ENCODE measurements around the gene CEACAM5.
"Not testable (repeated sequence)": the region's sequence is repeated elsewhere in the genome, so short reads cannot be mapped to it uniquely, and the experiment has no call there.

Gene CEACAM5

DNA sequence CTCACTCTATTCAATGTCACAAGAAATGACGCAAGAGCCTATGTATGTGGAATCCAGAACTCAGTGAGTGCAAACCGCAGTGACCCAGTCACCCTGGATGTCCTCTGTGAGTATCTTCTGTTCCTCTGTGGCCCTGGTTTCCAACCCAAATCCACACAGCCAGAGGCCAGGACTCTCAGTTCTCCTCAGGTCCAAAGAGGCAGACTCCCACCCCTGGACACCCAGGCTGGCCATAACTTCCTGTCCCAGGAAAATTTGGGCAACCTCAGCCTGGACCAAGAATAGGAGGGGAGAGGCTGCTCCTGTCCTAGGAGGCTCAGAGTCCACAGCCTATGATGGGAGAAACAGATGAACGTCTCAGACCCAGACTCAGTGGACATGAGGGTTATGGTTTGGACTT lies 11.7 kb downstream of the CEACAM5 start:
- no peak for DNase-seq
- in situ Hi-C loops (cut with HindIII; ENCODE audit: low pct_ligation_motif_present, low pct_unique_long_range_greater_than_20kb, low sequenced_read_pairs): no loop called here

DNA sequence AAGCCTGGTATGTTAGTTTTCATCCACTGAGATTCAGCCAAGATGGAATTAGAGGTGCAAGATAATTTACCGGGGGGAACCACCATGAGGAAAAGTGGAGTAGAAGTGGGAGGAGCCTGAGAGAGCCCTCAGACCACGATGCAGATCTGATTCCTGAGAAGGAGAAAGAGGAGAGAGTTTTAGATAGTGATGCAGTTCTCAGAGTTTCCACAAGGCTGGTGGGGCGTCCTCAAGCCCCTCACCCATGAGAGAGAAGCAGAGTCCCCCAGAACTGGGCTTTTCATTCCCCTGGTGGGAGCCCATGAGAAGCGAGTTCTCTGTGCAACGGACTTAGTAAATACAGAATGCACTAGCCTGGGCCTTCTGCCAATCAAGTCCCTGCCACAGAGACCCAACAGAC lies 18.1 kb downstream of the CEACAM5 start:
- in situ Hi-C loops (cut with HindIII; ENCODE audit: low pct_ligation_motif_present, low pct_unique_long_range_greater_than_20kb, low sequenced_read_pairs): no loop called here
- no peak for DNase-seq

- DNase-seq: no peak
- in situ Hi-C loops (cut with HindIII; ENCODE audit: low pct_ligation_motif_present, low pct_unique_long_range_greater_than_20kb, low sequenced_read_pairs): no loop called here
Observed at GRCh38 chr19:41734156-41734555, 25.7 kb downstream of the CEACAM5 start.

GRCh38 chr19:41734585-41734984 lies 26.2 kb downstream of the CEACAM5 start:
- DNase-seq: no peak
- in situ Hi-C loops (cut with HindIII; ENCODE audit: low pct_ligation_motif_present, low pct_unique_long_range_greater_than_20kb, low sequenced_read_pairs): no loop called here

GRCh38 chr19:41735071-41735600 lies 26.7 kb downstream of the CEACAM5 start:
- no peak for DNase-seq
- in situ Hi-C loops (cut with HindIII; ENCODE audit: low pct_ligation_motif_present, low pct_unique_long_range_greater_than_20kb, low sequenced_read_pairs): no loop called here

DNA sequence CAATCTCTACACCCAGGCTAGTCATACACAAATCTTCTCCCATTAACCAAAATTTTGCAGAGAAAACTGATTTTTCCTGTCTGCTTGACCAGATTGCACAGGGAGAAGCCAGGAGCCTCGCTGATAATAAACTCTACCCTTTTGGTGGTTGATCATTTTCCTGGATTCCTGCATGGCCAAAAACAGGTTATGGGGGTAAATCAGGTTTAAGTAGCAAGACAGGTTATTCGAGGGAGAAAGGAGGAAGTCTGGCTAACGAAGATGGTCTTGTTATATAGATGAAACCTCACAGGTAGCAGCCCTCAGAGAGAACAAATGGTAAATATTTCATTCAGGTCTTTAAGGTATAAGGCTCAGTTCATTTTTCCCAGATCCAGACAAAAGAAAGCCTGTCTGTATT lies 30.9 kb downstream of the CEACAM5 start:
- in situ Hi-C loops (cut with HindIII; ENCODE audit: low pct_ligation_motif_present, low pct_unique_long_range_greater_than_20kb, low sequenced_read_pairs): no loop called here
- DNase-seq: no peak

DNA sequence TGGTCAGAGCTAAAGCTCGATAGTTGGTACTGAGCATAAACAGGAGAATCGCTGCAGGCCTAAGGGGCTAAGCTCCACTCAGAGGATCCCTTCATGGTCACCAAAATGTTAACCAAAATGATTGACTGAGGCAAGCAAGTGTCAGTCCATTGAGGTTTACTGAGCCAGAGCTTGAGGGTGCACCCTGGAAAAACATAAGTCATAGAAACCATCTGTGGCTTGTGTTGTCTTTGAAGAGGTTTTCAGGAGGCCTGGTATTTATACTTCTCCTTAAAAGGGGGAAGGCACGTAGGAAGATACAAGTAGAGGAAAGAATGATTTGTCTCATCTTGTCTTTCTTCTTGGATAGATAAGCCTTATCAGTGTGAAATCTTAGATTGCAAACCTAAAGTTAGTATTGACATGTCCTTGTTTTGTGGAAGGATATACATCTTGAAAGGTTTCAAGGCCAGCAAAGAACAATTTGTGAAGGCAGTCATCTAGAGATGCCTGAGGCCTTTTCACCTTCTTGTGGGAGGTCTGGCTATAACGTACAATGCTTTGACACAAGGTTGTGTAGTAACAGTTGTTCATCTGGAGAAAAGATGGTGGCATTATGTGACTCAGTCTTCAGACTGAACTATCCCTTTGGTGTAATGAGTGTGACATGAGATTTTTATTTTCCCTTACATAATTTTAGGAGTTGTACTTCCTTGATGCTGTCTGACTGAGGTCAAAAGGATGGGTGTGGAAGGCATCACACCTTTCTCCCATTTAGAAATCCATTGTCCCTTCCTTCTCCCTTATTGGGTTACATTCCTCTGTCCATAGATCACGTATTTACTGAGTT lies 32.2 kb downstream of the CEACAM5 start:
- DNase-seq: no peak
- in situ Hi-C loops (cut with HindIII; ENCODE audit: low pct_ligation_motif_present, low pct_unique_long_range_greater_than_20kb, low sequenced_read_pairs): no loop called here

GRCh38 chr19:41741244-41741554 lies 32.8 kb downstream of the CEACAM5 start:
- in situ Hi-C loops (cut with HindIII; ENCODE audit: low pct_ligation_motif_present, low pct_unique_long_range_greater_than_20kb, low sequenced_read_pairs): no loop called here
- DNase-seq: no peak

- no peak for DNase-seq
- in situ Hi-C loops (cut with HindIII; ENCODE audit: low pct_ligation_motif_present, low pct_unique_long_range_greater_than_20kb, low sequenced_read_pairs): no loop called here
Observed at GRCh38 chr19:41744850-41745249, 36.4 kb downstream of the CEACAM5 start.

- DNase-seq: no peak
- in situ Hi-C loops (cut with HindIII; ENCODE audit: low pct_ligation_motif_present, low pct_unique_long_range_greater_than_20kb, low sequenced_read_pairs): no loop called here
Observed at GRCh38 chr19:41745756-41746155, 37.3 kb downstream of the CEACAM5 start.

DNA sequence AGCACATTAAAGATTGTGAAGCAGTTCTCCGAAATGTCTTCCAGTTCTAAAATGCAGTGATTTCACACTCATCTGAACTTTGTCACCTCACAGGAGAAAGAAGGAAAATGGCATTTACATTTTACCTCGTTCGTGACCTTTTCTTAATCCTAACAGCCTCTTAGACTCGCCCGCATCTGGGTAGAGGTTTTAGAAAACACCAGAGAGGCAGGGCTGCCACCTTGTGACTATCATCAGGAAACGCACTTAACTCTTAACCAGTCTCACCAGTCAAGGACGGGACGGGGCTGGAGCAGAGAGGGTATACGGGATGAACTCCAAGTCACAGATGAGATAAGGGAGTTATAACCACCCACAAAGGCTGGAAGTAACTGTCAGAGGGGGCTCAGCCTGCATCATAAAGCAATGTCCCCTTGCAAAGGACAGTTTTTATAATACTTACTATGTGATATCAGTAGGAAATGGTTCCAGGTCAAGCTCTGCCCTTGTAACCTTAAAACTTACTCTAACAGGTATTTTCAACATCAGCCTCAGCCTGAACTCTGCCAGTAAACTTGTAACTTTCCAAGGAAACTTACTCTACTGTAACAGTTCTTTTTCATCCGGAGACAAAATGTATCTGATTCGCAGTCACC lies 38.3 kb downstream of the CEACAM5 start:
- DNase-seq: peak; percentile 51
- in situ Hi-C loops (cut with HindIII; ENCODE audit: low pct_ligation_motif_present, low pct_unique_long_range_greater_than_20kb, low sequenced_read_pairs): no loop called here

DNA sequence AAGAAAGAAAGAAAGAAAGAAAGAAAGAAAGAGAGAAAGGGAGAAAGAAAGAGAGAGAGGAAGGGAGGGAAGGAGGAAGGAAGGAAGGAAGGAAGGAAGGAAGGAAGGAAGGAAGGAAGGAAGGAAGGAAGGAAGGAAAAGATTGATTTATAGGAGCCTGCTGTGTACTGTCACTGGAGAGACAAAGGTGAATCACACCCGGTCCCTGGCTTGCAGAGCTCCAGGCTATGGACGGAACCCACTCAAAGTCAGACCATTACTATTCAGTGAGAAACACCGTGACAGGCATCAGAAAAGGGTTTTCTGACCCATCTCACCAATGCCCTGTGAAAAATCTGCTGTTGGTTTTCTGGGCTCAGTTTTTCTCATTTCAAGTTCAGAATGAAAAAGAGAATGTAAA lies 39.6 kb downstream of the CEACAM5 start:
- DNase-seq: no peak
- in situ Hi-C loops (cut with HindIII; ENCODE audit: low pct_ligation_motif_present, low pct_unique_long_range_greater_than_20kb, low sequenced_read_pairs): no loop called here

- in situ Hi-C loops (cut with HindIII; ENCODE audit: low pct_ligation_motif_present, low pct_unique_long_range_greater_than_20kb, low sequenced_read_pairs); DNase-seq: not testable (repeated sequence)
Observed at GRCh38 chr19:41750248-41751134, 42.1 kb downstream of the CEACAM5 start.

DNA sequence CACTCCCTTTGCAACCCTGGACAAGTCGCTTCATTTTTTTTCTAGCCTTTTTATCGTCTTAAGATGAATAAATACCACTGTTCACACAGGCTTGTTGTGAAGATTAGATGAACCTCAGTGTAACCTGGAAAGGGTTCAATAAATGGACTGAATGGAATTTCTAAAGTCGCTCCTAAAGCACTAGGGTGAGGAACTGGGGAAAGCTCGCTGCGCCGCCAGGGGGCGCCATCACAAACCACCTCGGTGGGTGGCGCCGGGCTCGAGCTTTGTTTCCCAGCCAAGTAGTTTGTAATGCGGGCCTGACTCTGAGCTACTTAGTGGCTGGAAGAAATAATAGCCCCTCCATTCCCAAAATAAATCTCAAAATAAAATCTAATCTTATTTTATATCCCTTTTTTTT lies 44.7 kb downstream of the CEACAM5 start:
- in situ Hi-C loops (cut with HindIII; ENCODE audit: low pct_ligation_motif_present, low pct_unique_long_range_greater_than_20kb, low sequenced_read_pairs): no loop called here
- peak; percentile 33 for DNase-seq

GRCh38 chr19:41753936-41754529 lies 45.6 kb downstream of the CEACAM5 start:
- in situ Hi-C loops (cut with HindIII; ENCODE audit: low pct_ligation_motif_present, low pct_unique_long_range_greater_than_20kb, low sequenced_read_pairs): no loop called here
- DNase-seq: peak; percentile 44

GRCh38 chr19:41755328-41755913 lies 47.0 kb downstream of the CEACAM5 start, which contains the start of gene CEACAM6:
TSS of gene CEACAM6 (plus strand) at chr19:41755530. CDS start at chr19:41755639, 109 bp downstream.
- DNase-seq: no peak
- in situ Hi-C loops (cut with HindIII; ENCODE audit: low pct_ligation_motif_present, low pct_unique_long_range_greater_than_20kb, low sequenced_read_pairs): no loop called here

DNA sequence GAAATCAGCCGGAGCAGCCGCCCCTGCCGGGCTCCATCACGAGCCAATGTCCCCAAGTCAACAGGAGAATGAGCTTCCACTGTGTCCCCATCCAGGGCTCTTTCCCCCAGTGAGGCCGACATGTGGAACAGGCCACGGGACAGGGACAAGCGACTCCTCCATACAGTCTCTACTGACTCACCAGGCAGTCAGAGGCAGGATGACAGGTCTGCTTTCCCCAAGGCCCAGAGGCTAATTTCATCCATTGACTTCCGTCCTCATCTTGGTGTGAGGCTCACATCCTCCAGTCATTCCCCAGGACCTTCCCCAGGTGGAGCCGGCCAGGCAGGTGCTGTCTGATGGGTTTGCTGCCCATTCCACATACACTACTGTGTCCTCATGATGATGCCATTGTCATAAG lies 50.4 kb downstream of the CEACAM5 start:
- in situ Hi-C loops (cut with HindIII; ENCODE audit: low pct_ligation_motif_present, low pct_unique_long_range_greater_than_20kb, low sequenced_read_pairs): no loop called here
- no peak for DNase-seq

- no peak for DNase-seq
- in situ Hi-C loops (cut with HindIII; ENCODE audit: low pct_ligation_motif_present, low pct_unique_long_range_greater_than_20kb, low sequenced_read_pairs): no loop called here
Observed at GRCh38 chr19:41767115-41767514, 58.7 kb downstream of the CEACAM5 start.
